ENCODE results near the gene ERCC5. TPM values are rescaled to one million over a fixed set of nuclear protein-coding genes. Genes with fewer than 3 reads are reported as not detected.
A peak's percentile ranks its signal among the peaks of the same experiment; 100 is the strongest.

Gene ERCC5
- total and polyA plus RNA-seq, 3 donors from 2014 or later: 43.9 to 54.9 (median 49.9) TPM

DNA sequence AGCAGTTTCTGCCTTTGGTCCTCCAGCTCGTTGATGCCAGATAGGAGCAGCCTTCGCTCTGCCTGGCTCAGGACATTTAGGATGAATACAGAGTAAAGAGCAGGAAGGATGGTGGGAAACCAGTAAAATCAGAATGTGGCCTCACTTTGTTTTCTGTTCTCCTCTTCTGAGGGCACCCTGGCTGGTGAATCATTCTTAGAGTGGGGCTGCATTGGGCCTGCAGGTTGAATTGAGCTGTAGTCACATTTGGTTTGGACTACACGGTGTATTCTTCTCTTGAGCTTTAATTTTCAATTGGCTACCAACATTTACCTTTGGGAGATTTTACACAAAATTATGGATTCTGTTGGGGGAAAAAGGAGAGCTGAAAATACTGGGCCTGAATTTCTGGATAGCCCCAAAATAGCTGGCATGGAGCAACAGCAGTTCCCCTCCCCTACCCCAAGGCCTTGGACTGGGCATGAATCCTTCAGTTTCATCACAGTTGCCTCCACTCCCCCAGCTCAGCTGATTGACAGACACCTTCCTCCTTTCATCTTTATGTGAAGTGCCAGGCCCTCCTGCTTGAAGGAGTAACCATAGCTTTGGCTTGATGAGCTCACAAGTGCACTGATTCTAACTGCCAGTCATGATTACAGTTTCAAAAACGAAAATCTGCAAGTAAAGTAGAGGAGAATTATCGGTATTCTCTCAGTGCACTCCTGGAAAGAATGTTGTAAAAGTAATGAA lies 24.3 kb downstream of the ERCC5 start:
- Histone ChIP-seq H3K4me3 (no peak overlapping the region), H3K27ac (no peak overlapping the region), H3K36me3 (ENCODE audit: low read depth, missing control alignments) (no peaks in the 10 kb centered on the region), H3K9me3 (no peaks in the 10 kb centered on the region), H3K4me1 (no peaks in the 10 kb centered on the region), H3K27me3 (no peaks in the 10 kb centered on the region)
- no peak for DNase-seq
- TF ChIP-seq POLR2A (IDR thresholded peaks at IDR 0.05): no peak
- TF ChIP-seq, protein P1, sequence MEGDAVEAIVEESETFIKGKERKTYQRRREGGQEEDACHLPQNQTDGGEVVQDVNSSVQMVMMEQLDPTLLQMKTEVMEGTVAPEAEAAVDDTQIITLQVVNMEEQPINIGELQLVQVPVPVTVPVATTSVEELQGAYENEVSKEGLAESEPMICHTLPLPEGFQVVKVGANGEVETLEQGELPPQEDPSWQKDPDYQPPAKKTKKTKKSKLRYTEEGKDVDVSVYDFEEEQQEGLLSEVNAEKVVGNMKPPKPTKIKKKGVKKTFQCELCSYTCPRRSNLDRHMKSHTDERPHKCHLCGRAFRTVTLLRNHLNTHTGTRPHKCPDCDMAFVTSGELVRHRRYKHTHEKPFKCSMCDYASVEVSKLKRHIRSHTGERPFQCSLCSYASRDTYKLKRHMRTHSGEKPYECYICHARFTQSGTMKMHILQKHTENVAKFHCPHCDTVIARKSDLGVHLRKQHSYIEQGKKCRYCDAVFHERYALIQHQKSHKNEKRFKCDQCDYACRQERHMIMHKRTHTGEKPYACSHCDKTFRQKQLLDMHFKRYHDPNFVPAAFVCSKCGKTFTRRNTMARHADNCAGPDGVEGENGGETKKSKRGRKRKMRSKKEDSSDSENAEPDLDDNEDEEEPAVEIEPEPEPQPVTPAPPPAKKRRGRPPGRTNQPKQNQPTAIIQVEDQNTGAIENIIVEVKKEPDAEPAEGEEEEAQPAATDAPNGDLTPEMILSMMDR (IDR thresholded peaks at IDR 0.05): no peak
- 50 to 57% methylated on average over 5 of the region's 5 CpGs for WGBS, 2 donors
- intact Hi-C loops (cut with DNase I; ENCODE audit: low total_unique reads): no loop called here

DNA sequence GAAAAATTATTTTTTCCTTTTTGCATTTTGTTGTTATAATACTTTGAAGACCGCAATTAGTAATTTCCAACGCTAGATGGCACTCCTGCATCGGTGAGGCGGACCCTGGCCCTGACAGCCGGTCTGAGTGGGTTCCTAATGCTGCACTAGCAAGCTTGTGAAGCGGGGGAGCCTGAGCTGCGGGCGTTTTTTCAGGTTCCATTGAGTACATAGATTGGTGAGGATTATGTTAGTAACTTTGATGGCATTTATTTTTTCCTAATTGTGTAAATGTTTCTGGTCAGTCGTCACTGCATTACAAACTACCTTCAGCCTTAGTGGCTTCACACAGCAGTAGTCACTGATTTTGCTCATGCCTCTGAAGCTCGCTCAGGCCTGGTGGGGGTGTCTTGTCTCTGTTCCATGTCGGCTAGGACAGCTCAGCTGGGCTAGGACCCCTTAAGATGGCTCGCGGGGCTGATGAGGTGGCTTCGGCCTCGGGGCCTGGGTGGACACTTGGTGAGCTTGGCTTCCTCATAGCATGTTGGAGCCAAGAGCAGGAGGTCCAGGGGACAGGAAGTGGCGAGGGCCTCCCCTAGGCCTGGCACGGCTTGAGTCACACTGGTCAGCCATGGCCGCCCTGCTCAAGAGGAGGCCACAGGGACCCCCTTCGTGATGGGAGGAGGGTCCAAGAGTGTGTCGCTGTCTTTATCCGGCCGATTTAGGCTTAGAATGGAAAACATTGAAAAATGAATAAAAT lies 25.0 kb downstream of the ERCC5 start:
- intact Hi-C loops (cut with DNase I; ENCODE audit: low total_unique reads): no loop called here
- Histone ChIP-seq H3K27me3 (no peaks in the 10 kb centered on the region), H3K27ac (no peak overlapping the region), H3K4me1 (no peaks in the 10 kb centered on the region), H3K36me3 (ENCODE audit: low read depth, missing control alignments) (no peaks in the 10 kb centered on the region), H3K9me3 (no peaks in the 10 kb centered on the region), H3K4me3 (no peak overlapping the region)
- DNase-seq: peak; percentile 70
- 44 to 49% methylated on average over 22 of the region's 22 CpGs for WGBS, 2 donors
- no peak for TF ChIP-seq POLR2A (IDR thresholded peaks at IDR 0.05)
- TF ChIP-seq, protein P1 (IDR thresholded peaks at IDR 0.05): peak in 2 of 3 experiments; percentile 34 to 60

DNA sequence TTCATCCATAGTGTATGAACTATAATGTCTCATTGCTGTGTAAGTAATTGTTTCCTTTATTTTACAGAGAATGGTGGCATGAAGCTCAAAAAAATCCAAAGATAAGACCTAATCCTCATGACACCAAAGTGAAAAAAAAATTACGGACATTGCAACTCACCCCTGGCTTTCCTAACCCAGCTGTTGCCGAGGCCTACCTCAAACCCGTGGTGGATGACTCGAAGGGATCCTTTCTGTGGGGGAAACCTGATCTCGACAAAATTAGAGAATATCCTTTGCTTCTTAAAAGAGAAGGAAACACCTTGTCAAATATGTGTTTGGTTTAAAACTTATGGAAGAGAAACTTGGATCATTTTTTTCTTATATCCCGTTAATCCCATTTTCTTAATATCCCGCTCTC lies 26.3 kb downstream of the ERCC5 start:
- WGBS, 2 donors: 93 to 94% methylated on average over 7 of the region's 7 CpGs
- no peaks in the 10 kb centered on the region for H3K4me1 ChIP-seq
- no peaks in the 10 kb centered on the region for H3K9me3 ChIP-seq
- no peak overlapping the region for H3K4me3 ChIP-seq
- H3K27ac ChIP-seq: no peak overlapping the region
- no peak for DNase-seq
- intact Hi-C loops (cut with DNase I; ENCODE audit: low total_unique reads): no loop called here
- no peaks in the 10 kb centered on the region for H3K27me3 ChIP-seq
- TF ChIP-seq, protein P1 (IDR thresholded peaks at IDR 0.05): no peak
- no peak for TF ChIP-seq POLR2A (IDR thresholded peaks at IDR 0.05)
- no peaks in the 10 kb centered on the region for H3K36me3 ChIP-seq (ENCODE audit: low read depth, missing control alignments)

DNA sequence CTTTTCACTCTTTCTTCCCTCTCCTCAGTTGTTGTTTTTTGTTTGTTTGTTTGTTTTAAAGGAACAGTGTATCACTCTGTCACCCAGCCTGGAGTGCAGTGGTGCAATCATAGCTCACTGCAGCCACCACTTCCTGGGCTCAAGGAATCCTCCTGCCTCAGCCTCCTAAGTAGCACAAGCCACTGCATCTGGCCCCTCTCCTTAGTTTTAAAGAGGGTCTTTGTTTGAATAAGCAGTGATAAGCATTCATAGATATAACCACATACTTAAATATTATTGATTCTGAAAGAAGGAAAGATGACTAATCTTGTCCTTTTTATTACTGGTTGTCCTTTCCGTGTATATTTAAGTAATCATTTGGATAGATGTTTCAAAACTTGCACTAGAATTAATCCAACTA lies 26.7 kb downstream of the ERCC5 start:
- Histone ChIP-seq H3K4me1 (no peaks in the 10 kb centered on the region), H3K36me3 (ENCODE audit: low read depth, missing control alignments) (no peaks in the 10 kb centered on the region), H3K9me3 (no peaks in the 10 kb centered on the region), H3K4me3 (no peak overlapping the region), H3K27me3 (no peaks in the 10 kb centered on the region), H3K27ac (no peak overlapping the region)
- WGBS, 2 donors: 83 to 88% methylated on average over 1 of the region's 1 CpG
- no peak for DNase-seq
- TF ChIP-seq POLR2A (IDR thresholded peaks at IDR 0.05): no peak
- TF ChIP-seq, protein P1 (IDR thresholded peaks at IDR 0.05): no peak
- intact Hi-C loops (cut with DNase I; ENCODE audit: low total_unique reads): no loop called here
